GM12892 (cell line): ENCODE results near the gene ADGRD2.
A peak's percentile ranks its signal among the peaks of the same experiment; 100 is the strongest.

Source experiments
- DNase-seq: peaks from one replicate; pipeline ENCODE4 v3.0.0; 2011; ENCODE audit not compliant: insufficient read length
- FAIRE-seq: peaks from 2 replicates; lab custom pipeline; 2011; peaks lifted over from hg19 to GRCh38; lab: Jason Lieb, UNC
- POLR2A ChIP-seq: IDR thresholded peaks from 2 replicates; pipeline ENCODE4 v1.6.1; 2011; ENCODE audit warnings: low read depth, low read length, control low read depth
- POLR2AphosphoS5 ChIP-seq: IDR thresholded peaks from 2 replicates; pipeline ENCODE4 v1.6.1; 2011; ENCODE audit warnings: low read depth, low read length, control low read depth
- TAF1 ChIP-seq: IDR thresholded peaks from 2 replicates; pipeline ENCODE4 v1.6.1; 2011; ENCODE audit warnings: low read depth, mild to moderate bottlenecking, control low read depth, low read length, borderline replicate concordance

ADGRD2 gene

DNA sequence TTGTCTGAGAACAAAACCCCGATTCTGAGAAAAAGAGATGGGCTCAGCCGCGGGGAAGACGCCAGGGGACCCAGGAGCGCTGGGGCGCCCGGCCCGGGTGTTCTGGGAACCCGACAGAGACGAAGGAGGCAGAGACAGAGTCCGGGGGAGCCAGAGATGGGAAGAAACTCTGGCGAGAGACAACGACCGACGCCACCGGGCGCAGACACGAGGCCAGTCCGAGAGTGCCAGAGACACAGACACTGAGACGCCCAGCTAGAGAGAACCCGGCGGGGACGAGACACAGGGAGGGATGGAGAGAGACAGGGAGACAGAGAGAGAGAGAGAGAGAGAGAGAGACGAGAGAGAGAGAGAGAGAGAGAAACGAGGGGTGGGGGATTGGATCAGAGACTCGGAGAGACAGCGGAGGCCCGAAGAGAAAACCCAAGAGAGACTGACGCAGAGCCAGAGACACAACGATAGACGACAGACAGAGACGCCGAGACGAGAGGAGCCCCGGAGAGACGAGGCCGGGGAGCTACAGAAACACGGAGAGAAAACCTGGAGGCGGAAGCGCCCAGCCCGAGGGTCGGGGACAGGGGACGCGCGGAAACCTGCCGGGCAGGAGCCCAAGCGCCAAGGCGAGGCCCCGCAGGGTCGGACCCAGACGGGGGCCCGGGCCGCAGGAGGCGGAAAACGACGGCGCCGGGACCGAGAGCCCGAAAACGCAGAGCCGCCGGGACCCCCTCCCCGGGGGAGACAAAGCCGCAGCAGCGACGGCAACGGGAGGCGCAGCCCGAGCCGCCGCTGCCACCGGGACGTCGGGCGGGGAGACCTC lies 53.7 kb downstream of the ADGRD2 start:
- FAIRE-seq = no peak
- no peak for TF ChIP-seq POLR2A
- DNase-seq = no peak

DNA sequence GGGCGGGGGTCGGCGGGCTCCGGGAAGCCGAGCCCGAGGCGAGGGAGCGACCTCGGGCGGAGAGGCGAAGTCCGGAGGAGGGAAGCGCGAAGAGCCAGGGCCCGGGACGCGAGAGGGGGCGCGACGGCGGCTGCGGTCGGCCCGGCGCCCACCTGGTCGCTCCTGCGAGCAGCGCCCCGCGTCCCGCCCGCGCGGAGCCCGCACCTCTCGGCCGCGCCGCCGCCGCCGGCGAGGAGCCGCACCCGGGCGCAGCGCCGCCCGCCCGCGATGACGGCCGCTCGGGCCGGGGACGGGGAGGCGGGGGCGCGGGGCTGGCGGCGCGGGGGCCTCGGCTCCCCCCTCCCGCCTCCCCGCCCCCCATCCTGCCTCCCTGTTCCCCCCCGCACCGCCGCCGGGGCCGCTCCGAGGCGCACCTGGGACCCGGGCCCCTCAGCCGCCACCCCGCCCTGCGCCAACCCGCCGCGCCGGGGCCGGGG lies 54.3 kb downstream of the ADGRD2 start:
- TF ChIP-seq POLR2A (no peak), TAF1 (no peak), POLR2AphosphoS5 (no peak)
- DNase-seq (no peak), FAIRE-seq (no peak)

DNA sequence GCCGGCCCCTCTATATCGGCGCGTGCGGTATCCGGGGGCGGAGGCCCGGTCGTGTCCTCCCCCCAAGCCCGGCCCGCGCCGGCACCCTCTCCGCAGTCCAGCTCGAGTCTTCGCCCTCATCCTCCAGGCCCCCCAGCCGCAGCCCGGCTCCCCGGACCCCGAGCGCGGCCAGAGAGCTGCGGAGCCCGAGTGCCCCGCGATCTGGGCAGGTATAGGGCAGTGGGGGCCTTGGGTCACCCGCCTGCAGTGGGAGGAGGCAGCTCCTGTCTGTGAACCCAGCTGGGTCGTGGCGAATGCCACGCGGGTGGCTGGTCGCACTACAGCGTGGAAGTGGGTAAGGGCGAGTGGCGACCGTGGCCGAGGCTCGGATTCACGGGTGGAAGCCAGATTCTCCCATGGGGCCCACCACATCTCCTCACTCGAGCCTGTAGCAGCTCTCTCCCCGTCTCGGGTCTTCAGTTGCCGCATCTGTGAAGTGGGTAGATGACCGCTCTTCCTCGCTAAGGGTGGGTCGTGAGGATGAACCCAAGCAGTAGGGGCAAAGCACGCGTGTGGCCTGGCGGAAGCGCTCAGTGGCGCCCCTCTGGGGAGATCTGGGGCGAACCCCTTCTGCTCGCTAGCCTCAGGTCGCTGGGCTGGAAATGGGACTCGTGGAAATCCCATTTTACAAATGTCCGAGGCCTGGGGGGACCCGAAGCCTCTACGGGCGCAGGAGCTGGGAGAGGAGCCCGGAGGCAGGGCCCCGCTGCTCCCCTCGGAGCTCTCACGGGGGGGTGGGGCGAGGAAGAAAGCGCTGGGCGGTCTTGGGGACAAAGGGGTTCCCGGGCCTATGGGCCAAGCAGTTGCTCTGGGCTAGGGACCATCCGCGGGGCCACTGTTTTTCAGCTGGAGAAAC lies 55.0 kb downstream of the ADGRD2 start:
- TF ChIP-seq POLR2AphosphoS5 = no peak
- TF ChIP-seq POLR2A = no peak
- no peak for TF ChIP-seq TAF1
- no peak for DNase-seq
- FAIRE-seq = no peak

DNA sequence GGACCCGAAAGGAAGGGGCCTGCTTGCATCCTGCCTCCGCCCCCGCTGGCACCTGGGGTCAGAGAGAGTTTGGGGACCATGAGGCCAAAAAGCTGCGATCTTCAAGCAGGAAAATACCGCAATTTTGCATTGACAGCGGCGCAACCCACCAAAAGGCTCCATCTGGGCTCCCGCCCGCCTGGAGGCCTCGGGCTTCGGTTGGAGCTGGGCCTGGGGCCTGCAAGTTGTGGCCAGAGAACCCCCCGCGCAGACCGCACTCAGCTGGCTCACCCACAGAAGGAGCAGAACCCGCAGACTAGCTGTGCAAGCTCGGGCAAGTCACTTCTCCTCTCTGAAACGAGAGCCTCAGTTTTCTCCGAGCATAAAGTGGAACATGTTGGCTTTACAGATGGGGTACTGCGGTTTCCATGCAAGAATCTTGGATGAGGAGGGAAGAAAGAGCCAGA lies 55.7 kb downstream of the ADGRD2 start:
- FAIRE-seq (no peak), DNase-seq (no peak)
- TF ChIP-seq TAF1 = no peak
- no peak for TF ChIP-seq POLR2A
- no peak for TF ChIP-seq POLR2AphosphoS5

GRCh38 chr9:124506433-124506832 lies 56.2 kb downstream of the ADGRD2 start:
- DNase-seq (peak; percentile 15), FAIRE-seq (no peak)
- TF ChIP-seq POLR2A = no peak
- no peak for TF ChIP-seq POLR2AphosphoS5
- no peak for TF ChIP-seq TAF1

GRCh38 chr9:124506931-124507879 lies 57.0 kb downstream of the ADGRD2 start, which contains the start of gene NR5A1:
Gene NR5A1 (minus strand): TSS chr9:124507399. CDS start chr9:124503395, 4,004 bp downstream.
- no peak for TF ChIP-seq POLR2A
- TF ChIP-seq TAF1 = no peak
- no peak for TF ChIP-seq POLR2AphosphoS5
- no peak for FAIRE-seq
- no peak for DNase-seq

DNA sequence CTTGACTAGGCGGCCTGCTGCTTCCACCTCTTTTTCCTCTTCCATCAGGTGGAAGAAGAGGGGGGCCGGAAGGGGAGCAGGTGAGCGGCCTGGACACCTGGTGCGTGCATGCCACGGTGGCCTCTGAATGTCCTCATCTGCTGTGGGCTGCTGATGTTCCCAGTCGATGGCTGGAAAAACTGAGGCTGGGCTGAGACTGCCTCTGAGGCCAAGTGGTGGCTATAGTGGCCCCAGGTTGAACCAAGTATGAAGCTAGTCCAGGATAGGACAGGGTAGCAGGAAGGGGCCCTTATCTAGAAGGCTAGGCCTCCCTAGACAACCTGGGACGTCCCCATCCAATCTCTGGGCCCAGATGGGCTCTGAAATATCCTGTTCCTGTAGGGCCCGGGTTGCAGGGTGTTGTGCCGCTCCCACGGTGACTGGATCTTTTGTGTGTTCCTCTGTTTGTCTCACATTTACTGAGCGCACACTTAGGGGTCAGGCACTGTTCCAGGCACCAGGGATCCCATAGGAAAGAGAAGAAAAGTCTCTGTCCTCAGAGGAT lies 57.7 kb downstream of the ADGRD2 start:
- DNase-seq = no peak
- TF ChIP-seq TAF1 = no peak
- TF ChIP-seq POLR2A = no peak
- no peak for TF ChIP-seq POLR2AphosphoS5
- no peak for FAIRE-seq

DNA sequence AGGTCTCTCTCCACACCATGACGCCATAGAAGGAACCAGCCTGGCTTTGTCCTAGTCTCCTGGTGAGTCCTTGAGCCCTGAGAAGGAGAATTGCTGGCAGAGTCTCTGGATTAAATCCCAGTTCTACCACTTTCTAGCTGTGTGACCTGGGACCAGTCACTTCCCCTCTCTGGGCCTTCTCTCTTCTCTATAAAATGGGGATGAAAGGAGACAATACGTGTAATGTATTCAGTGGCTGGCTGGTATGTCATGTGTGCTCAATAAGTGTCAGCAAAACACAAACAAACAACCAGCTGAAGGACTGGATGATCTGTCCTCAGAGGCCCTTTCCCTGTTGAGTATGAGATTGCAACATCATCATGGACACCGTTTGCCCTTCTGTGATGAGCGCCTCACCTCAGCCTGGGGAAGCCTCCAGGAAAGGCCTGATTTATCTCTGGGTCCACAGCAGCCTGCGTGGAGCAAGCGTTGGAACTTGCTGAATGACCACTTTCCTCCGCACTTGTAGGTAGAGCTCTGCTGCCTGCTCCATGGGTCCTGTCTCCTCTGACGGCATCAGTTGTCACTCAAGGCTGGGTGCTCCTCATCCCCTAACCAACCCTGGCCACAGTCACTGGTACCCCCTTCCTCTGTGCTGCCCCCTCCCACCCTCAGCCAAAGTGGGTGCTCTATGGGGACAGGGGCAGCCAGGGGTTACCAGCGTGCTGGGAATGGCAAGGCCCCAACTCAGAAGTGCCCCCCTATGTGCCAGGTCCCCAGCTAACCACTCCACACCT lies 60.6 kb downstream of the ADGRD2 start:
- FAIRE-seq = no peak
- DNase-seq = peak; percentile 14
- TF ChIP-seq POLR2AphosphoS5 = no peak
- no peak for TF ChIP-seq POLR2A
- no peak for TF ChIP-seq TAF1

GRCh38 chr9:124511426-124511840 lies 61.2 kb downstream of the ADGRD2 start:
- DNase-seq = peak; percentile 19
- TF ChIP-seq POLR2AphosphoS5 = no peak
- no peak for TF ChIP-seq POLR2A
- TF ChIP-seq TAF1 = no peak
- FAIRE-seq = no peak
